ENCODE data around the gene NADSYN1. TPM values are rescaled to one million over a fixed set of nuclear protein-coding genes. Genes with fewer than 3 reads are reported as not detected.

Gene NADSYN1
- total RNA-seq, 1 experiment from 2014 or later, result 45.1 TPM

DNA sequence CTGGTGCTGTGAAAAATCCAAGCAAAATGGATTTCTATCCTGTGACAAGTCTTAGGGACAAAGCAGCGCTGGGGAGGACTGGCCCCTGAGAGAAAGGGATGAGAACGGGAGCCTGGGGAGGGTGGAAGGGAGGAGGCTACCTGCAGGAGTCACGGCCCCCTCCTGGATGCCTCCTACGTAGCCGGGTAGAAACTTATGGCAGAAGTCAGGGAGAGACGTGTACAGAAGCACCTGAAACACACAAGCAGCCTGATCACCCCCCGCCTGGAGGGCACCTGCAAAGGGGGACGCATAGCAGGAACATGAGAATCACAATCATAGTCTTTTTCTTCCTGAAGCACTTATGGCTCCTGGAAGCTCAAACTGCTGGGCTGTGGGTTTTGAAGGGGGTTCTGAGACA lies 10.9 kb upstream of the NADSYN1 start:
- ATAC-seq (no peak), DNase-seq (ENCODE audit: low spot score) (no peak)
- Mint-ChIP-seq H3K36me3 (peaks cover 83% of the 10 kb centered on the region), H3K4me1 (peaks cover 14% of the 10 kb centered on the region), H3K4me3 (no peak overlapping the region), H3K9me3 (peaks cover 7% of the 10 kb centered on the region), H3K27me3 (ENCODE audit: low read depth) (no peaks in the 10 kb centered on the region), H3K27ac (no peak overlapping the region)
- ChIA-PET CTCF (no interaction called here), POLR2A (no interaction called here)
- no peak for TF ChIP-seq MXD4 (CRISPR knock-in tag; IDR thresholded peaks at IDR 0.05; ENCODE audit: borderline replicate concordance)
- no peak for TF ChIP-seq FOXP1 (CRISPR knock-in tag; IDR thresholded peaks at IDR 0.05; ENCODE audit: borderline replicate concordance)
- TF ChIP-seq ZBTB21 (CRISPR knock-in tag; IDR thresholded peaks at IDR 0.05; ENCODE audit: borderline replicate concordance), result no peak
- TF ChIP-seq ZNF671 (CRISPR knock-in tag; IDR thresholded peaks at IDR 0.05), result no peak
- TF ChIP-seq PRRX2 (CRISPR knock-in tag; IDR thresholded peaks at IDR 0.05), result no peak
- TF ChIP-seq SP1 (CRISPR knock-in tag; conservative IDR thresholded peaks at IDR 0.05), result no peak
- TF ChIP-seq TEAD4 (CRISPR knock-in tag; IDR thresholded peaks at IDR 0.05), result no peak
- no peak for TF ChIP-seq CREB1 (CRISPR knock-in tag; IDR thresholded peaks at IDR 0.05)
- TF ChIP-seq, protein P1, sequence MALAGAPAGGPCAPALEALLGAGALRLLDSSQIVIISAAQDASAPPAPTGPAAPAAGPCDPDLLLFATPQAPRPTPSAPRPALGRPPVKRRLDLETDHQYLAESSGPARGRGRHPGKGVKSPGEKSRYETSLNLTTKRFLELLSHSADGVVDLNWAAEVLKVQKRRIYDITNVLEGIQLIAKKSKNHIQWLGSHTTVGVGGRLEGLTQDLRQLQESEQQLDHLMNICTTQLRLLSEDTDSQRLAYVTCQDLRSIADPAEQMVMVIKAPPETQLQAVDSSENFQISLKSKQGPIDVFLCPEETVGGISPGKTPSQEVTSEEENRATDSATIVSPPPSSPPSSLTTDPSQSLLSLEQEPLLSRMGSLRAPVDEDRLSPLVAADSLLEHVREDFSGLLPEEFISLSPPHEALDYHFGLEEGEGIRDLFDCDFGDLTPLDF (CRISPR knock-in tag; IDR thresholded peaks at IDR 0.05), result no peak
- TF ChIP-seq SMAD3 (CRISPR knock-in tag; IDR thresholded peaks at IDR 0.05; ENCODE audit: borderline replicate concordance), result no peak
- TF ChIP-seq, protein P2, sequence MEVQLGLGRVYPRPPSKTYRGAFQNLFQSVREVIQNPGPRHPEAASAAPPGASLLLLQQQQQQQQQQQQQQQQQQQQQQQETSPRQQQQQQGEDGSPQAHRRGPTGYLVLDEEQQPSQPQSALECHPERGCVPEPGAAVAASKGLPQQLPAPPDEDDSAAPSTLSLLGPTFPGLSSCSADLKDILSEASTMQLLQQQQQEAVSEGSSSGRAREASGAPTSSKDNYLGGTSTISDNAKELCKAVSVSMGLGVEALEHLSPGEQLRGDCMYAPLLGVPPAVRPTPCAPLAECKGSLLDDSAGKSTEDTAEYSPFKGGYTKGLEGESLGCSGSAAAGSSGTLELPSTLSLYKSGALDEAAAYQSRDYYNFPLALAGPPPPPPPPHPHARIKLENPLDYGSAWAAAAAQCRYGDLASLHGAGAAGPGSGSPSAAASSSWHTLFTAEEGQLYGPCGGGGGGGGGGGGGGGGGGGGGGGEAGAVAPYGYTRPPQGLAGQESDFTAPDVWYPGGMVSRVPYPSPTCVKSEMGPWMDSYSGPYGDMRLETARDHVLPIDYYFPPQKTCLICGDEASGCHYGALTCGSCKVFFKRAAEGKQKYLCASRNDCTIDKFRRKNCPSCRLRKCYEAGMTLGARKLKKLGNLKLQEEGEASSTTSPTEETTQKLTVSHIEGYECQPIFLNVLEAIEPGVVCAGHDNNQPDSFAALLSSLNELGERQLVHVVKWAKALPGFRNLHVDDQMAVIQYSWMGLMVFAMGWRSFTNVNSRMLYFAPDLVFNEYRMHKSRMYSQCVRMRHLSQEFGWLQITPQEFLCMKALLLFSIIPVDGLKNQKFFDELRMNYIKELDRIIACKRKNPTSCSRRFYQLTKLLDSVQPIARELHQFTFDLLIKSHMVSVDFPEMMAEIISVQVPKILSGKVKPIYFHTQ (CRISPR knock-in tag; IDR thresholded peaks at IDR 0.05), result no peak
- TF ChIP-seq, protein P3, sequence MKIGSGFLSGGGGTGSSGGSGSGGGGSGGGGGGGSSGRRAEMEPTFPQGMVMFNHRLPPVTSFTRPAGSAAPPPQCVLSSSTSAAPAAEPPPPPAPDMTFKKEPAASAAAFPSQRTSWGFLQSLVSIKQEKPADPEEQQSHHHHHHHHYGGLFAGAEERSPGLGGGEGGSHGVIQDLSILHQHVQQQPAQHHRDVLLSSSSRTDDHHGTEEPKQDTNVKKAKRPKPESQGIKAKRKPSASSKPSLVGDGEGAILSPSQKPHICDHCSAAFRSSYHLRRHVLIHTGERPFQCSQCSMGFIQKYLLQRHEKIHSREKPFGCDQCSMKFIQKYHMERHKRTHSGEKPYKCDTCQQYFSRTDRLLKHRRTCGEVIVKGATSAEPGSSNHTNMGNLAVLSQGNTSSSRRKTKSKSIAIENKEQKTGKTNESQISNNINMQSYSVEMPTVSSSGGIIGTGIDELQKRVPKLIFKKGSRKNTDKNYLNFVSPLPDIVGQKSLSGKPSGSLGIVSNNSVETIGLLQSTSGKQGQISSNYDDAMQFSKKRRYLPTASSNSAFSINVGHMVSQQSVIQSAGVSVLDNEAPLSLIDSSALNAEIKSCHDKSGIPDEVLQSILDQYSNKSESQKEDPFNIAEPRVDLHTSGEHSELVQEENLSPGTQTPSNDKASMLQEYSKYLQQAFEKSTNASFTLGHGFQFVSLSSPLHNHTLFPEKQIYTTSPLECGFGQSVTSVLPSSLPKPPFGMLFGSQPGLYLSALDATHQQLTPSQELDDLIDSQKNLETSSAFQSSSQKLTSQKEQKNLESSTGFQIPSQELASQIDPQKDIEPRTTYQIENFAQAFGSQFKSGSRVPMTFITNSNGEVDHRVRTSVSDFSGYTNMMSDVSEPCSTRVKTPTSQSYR (CRISPR knock-in tag; IDR thresholded peaks at IDR 0.05), result no peak
- TF ChIP-seq, protein P4, sequence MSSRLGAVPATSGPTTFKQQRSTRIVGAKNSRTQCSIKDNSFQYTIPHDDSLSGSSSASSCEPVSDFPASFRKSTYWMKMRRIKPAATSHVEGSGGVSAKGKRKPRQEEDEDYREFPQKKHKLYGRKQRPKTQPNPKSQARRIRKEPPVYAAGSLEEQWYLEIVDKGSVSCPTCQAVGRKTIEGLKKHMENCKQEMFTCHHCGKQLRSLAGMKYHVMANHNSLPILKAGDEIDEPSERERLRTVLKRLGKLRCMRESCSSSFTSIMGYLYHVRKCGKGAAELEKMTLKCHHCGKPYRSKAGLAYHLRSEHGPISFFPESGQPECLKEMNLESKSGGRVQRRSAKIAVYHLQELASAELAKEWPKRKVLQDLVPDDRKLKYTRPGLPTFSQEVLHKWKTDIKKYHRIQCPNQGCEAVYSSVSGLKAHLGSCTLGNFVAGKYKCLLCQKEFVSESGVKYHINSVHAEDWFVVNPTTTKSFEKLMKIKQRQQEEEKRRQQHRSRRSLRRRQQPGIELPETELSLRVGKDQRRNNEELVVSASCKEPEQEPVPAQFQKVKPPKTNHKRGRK (CRISPR knock-in tag; IDR thresholded peaks at IDR 0.05; ENCODE audit: borderline replicate concordance), result no peak
- TF ChIP-seq, protein P5, sequence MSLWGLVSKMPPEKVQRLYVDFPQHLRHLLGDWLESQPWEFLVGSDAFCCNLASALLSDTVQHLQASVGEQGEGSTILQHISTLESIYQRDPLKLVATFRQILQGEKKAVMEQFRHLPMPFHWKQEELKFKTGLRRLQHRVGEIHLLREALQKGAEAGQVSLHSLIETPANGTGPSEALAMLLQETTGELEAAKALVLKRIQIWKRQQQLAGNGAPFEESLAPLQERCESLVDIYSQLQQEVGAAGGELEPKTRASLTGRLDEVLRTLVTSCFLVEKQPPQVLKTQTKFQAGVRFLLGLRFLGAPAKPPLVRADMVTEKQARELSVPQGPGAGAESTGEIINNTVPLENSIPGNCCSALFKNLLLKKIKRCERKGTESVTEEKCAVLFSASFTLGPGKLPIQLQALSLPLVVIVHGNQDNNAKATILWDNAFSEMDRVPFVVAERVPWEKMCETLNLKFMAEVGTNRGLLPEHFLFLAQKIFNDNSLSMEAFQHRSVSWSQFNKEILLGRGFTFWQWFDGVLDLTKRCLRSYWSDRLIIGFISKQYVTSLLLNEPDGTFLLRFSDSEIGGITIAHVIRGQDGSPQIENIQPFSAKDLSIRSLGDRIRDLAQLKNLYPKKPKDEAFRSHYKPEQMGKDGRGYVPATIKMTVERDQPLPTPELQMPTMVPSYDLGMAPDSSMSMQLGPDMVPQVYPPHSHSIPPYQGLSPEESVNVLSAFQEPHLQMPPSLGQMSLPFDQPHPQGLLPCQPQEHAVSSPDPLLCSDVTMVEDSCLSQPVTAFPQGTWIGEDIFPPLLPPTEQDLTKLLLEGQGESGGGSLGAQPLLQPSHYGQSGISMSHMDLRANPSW (CRISPR knock-in tag; conservative IDR thresholded peaks at IDR 0.05; ENCODE audit: low read depth), result no peak
- no peak for TF ChIP-seq TCF7 (CRISPR knock-in tag; IDR thresholded peaks at IDR 0.05; ENCODE audit: low read depth)
- TF ChIP-seq, protein P6, sequence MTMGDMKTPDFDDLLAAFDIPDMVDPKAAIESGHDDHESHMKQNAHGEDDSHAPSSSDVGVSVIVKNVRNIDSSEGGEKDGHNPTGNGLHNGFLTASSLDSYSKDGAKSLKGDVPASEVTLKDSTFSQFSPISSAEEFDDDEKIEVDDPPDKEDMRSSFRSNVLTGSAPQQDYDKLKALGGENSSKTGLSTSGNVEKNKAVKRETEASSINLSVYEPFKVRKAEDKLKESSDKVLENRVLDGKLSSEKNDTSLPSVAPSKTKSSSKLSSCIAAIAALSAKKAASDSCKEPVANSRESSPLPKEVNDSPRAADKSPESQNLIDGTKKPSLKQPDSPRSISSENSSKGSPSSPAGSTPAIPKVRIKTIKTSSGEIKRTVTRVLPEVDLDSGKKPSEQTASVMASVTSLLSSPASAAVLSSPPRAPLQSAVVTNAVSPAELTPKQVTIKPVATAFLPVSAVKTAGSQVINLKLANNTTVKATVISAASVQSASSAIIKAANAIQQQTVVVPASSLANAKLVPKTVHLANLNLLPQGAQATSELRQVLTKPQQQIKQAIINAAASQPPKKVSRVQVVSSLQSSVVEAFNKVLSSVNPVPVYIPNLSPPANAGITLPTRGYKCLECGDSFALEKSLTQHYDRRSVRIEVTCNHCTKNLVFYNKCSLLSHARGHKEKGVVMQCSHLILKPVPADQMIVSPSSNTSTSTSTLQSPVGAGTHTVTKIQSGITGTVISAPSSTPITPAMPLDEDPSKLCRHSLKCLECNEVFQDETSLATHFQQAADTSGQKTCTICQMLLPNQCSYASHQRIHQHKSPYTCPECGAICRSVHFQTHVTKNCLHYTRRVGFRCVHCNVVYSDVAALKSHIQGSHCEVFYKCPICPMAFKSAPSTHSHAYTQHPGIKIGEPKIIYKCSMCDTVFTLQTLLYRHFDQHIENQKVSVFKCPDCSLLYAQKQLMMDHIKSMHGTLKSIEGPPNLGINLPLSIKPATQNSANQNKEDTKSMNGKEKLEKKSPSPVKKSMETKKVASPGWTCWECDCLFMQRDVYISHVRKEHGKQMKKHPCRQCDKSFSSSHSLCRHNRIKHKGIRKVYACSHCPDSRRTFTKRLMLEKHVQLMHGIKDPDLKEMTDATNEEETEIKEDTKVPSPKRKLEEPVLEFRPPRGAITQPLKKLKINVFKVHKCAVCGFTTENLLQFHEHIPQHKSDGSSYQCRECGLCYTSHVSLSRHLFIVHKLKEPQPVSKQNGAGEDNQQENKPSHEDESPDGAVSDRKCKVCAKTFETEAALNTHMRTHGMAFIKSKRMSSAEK (CRISPR knock-in tag; IDR thresholded peaks at IDR 0.05; ENCODE audit: borderline replicate concordance), result no peak
- TF ChIP-seq, protein P7, sequence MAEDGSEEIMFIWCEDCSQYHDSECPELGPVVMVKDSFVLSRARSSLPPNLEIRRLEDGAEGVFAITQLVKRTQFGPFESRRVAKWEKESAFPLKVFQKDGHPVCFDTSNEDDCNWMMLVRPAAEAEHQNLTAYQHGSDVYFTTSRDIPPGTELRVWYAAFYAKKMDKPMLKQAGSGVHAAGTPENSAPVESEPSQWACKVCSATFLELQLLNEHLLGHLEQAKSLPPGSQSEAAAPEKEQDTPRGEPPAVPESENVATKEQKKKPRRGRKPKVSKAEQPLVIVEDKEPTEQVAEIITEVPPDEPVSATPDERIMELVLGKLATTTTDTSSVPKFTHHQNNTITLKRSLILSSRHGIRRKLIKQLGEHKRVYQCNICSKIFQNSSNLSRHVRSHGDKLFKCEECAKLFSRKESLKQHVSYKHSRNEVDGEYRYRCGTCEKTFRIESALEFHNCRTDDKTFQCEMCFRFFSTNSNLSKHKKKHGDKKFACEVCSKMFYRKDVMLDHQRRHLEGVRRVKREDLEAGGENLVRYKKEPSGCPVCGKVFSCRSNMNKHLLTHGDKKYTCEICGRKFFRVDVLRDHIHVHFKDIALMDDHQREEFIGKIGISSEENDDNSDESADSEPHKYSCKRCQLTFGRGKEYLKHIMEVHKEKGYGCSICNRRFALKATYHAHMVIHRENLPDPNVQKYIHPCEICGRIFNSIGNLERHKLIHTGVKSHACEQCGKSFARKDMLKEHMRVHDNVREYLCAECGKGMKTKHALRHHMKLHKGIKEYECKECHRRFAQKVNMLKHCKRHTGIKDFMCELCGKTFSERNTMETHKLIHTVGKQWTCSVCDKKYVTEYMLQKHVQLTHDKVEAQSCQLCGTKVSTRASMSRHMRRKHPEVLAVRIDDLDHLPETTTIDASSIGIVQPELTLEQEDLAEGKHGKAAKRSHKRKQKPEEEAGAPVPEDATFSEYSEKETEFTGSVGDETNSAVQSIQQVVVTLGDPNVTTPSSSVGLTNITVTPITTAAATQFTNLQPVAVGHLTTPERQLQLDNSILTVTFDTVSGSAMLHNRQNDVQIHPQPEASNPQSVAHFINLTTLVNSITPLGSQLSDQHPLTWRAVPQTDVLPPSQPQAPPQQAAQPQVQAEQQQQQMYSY (CRISPR knock-in tag; IDR thresholded peaks at IDR 0.05), result no peak
- TF ChIP-seq, protein P8, sequence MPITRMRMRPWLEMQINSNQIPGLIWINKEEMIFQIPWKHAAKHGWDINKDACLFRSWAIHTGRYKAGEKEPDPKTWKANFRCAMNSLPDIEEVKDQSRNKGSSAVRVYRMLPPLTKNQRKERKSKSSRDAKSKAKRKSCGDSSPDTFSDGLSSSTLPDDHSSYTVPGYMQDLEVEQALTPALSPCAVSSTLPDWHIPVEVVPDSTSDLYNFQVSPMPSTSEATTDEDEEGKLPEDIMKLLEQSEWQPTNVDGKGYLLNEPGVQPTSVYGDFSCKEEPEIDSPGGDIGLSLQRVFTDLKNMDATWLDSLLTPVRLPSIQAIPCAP (CRISPR knock-in tag; IDR thresholded peaks at IDR 0.05), result no peak

Data from WTC11 (cell line).